GM12892 (cell line): ENCODE results near the gene LPCAT3.

Source experiments
- POLR2A ChIP-seq: IDR thresholded peaks from 2 replicates; pipeline ENCODE4 v1.6.1; 2011; ENCODE audit warnings: low read depth, low read length, control low read depth
- POLR2AphosphoS5 ChIP-seq: IDR thresholded peaks from 2 replicates; pipeline ENCODE4 v1.6.1; 2011; ENCODE audit warnings: low read depth, low read length, control low read depth

DNA sequence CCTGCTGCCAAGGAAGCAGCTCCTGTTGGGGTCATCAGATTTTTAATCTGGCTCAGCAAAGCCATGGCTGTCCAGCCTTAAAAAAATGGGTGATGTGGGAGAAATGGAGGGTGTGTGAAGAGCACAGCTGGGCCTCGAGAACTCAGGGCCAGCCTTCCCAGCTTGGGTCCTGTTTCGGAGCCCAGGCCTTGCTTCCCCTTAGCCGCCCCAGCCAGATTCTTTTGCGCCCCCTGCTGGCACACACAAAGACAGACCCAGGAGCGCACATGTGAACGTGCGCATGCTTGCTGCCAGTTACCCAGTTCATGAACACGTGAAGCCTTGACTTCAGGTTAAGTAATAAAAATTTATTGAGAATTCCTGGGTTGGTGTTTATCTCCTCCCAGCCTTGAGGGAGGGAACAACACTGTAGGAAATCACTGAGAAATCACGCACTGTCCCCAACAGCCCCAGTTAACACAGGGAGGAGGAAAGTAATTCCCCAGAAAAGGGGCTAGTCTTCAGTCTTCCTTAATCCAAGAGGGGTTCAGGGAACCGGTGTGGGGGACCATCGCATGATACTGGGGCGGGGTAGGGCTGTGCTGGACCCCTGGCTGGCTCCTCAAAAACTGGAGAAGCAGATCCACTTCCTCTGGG lies 53.1 kb downstream of the LPCAT3 start:
- TF ChIP-seq POLR2A = peak; percentile 70
- TF ChIP-seq POLR2AphosphoS5 = peak; percentile 83
